Left kidney (tissue), 2 donors: Measurements from ENCODE around the gene ARL11. TPM values are rescaled to one million over a fixed set of nuclear protein-coding genes. Genes with fewer than 3 reads are reported as not detected.
A peak's percentile ranks its signal among the peaks of the same experiment; 100 is the strongest.

Source experiments
- DNase-seq: peaks from one replicate; pipeline ENCODE4 v3.0.0-alpha.2; 2013
- polyA plus RNA-seq: library from polyadenylated mRNA; unstranded; fragments of 120-200 nt; gene quantifications from one replicate; pipeline ENCODE4 v1.2.1, GENCODE V29; 2013; ENCODE audit not compliant: insufficient read length

The ARL11 gene
- polyA plus RNA-seq, 1 donor, result 0.70 TPM

DNA sequence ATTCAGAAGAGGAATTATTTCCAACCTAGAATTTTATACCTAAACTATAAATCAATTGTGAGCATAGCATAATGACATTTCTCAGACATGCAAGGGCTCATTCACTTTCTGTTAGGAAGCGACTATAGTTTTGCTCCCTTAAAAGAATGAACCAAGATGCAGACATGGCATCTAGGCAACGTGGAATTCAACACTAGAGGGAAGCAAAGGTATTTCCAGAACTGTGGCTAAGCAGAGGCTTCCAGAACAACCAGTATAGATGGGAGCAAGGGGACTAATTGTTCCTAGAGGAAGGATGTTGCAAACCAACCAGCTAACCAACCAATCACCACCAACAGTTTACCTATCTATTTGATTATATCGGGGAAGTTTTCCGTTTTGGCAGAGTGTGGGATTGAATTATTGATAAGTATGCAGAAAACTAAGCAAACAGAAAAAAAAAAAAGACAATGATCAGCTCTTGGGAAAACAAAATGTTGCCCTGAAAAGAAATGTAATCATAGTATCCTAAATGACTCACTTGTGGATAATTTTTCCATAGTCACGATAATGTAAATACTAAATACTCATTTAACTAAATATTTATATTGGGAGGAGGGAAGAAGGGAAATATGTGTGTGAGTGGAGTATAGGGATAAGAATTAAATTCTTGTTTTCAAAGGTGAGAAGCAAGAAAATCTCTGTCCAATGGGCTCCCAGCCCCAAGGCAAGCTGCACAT is 21.1 kb downstream of the ARL11 start:
- DNase-seq, result no peak

GRCh38 chr13:49649963-49650312 is 21.6 kb downstream of the ARL11 start:
- DNase-seq, result no peak

- no peak for DNase-seq
These were observed 23.5 kb downstream of the ARL11 start for GRCh38 chr13:49651570-49652354.

DNA sequence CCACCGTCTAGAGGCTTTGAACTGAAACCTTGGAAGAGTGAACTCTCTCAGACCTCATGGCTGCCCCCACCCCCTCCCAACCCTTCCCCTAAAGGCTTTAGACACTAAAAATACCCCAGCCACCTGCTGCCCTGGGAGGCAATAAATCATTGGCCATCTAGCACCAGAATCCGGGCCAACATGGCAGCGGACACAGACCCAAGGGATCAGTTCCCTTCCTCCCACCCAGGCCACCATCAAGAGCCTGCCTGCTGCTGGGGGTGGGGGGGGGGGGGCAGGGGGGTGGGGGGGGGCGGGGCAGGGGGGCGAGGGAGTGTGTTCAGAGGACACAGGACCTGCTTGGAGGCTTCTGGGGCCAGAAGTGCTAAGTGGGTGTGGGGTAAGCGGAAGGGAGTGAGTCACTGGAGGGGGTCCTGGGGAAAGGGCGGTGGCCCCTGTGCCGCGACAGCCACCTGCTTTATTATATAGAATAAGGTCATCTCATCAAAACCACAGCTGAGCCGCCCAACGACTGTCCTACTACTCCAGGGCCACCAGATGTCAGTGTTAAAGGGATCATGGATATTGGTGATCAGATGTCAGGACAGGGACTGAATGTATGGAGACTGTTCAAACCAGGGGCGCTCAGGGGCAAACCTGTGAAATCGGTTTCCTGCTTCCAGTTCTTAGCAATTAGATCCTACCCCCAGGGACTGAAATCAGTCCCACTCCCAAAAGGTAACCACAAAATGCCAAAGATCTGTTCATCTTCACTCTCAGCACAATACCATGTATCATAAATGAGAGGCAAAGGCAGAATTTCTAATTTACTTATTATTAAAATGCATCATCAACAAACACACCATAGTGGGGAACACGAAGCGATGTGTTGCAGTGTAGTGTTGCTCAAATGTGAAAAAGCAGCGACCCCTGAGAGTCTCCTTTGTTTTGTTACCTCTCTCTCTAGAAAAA is 24.3 kb downstream of the ARL11 start:
- no peak for DNase-seq

- DNase-seq, result no peak
These were observed 25.2 kb downstream of the ARL11 start for GRCh38 chr13:49653478-49653877.

- DNase-seq, result no peak
These were observed 25.7 kb downstream of the ARL11 start for GRCh38 chr13:49654011-49654410.

- DNase-seq, result no peak
These were observed 27.6 kb downstream of the ARL11 start for GRCh38 chr13:49655906-49656305.

- DNase-seq, result no peak
These were observed 28.9 kb downstream of the ARL11 start for GRCh38 chr13:49657241-49657641.

- DNase-seq, result no peak
These were observed 36.3 kb downstream of the ARL11 start for GRCh38 chr13:49664606-49665005.

GRCh38 chr13:49667773-49668172 is 39.5 kb downstream of the ARL11 start:
- no peak for DNase-seq

GRCh38 chr13:49669735-49670309 is 41.5 kb downstream of the ARL11 start:
- DNase-seq, result peak; percentile 54

DNA sequence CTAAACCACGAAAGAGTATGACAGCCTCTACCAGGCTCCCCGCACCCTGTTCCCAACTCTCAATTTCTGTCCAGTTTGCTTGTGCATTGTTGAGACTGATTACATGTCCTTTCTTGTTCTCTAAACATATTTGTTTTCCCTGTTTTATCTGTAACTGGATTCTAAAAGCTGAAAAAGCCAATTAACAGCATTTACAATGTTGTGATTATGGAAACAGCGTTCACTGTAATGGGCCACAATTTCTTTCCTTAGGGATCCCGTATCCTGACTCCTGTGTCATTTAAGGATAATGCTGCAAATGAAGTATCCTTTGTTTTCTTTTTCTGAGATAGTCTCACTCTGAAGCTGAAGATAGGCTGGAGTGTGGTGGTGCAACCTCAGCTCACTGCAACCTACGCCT is 42.5 kb downstream of the ARL11 start:
- DNase-seq, result no peak

- no peak for DNase-seq
These were observed 48.4 kb downstream of the ARL11 start for GRCh38 chr13:49676581-49677298.

GRCh38 chr13:49678191-49678914 is 50.0 kb downstream of the ARL11 start:
- no peak for DNase-seq

GRCh38 chr13:49679246-49679645 is 50.9 kb downstream of the ARL11 start:
- no peak for DNase-seq

DNA sequence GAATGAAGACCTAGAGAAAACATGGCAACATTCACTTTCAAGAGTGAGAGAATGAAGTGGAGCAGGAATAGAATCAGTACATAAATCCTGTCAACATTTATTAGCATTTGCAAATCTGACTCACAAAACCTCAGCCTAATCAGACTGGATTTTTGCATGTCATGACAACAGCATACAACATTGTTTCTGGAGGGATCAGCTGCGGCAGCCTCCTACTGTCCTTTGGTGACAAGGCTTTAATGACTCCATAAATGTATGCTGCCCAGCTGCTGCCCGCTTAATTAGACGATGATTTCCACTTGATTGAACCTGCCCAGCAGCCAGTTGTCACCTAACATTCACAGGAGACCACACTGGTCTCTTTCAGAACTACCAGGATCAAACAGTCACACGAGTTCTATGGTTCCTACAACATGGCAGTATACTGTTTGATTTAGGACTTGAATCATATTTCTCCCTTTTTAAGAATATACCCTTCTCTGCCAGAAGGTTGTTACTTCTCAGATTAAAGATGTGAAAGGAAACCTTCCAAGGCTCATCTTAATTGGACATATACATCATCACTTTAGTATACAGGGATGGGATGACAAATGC is 53.6 kb downstream of the ARL11 start:
- DNase-seq, result no peak
